OCI-LY3 (cell line): ENCODE data around the gene TSC22D3.

Experiments
- H2AFZ ChIP-seq: fragments of 200-600, 300-600 bp; shearing (Covaris generic); 2 replicates; pipeline ENCODE4 v1.6.0; 2014; ENCODE audit warnings: antibody characterized with exemption, low read depth, low read length
- H3K27ac ChIP-seq: fragments of 200-600, 300-600 bp; sonication (generic); 2 replicates; pipeline ENCODE4 v1.5.1; 2014; ENCODE audit warnings: mild to moderate bottlenecking, low read length, moderate library complexity, mixed read lengths
- H3K27me3 ChIP-seq: fragments of 200-600, 300-600 bp; sonication (generic); 2 replicates; pipeline ENCODE4 v1.6.1; 2014; ENCODE audit warnings: low read depth, low read length, mixed read lengths
- H3K36me3 ChIP-seq: fragments of 200-600, 300-600 bp; sonication (generic); replicated peaks from 2 replicates; pipeline ENCODE3; 2014; ENCODE audit warnings: low read depth, low read length, mixed read lengths
- H3K4me1 ChIP-seq: fragments of 300-600, 200-600 bp; sonication (generic); 2 replicates; pipeline ENCODE4 v1.6.1; 2014; ENCODE audit warnings: low read length, mixed read lengths
- H3K4me2 ChIP-seq: fragments of 200-600, 300-600 bp; sonication (generic); 2 replicates; pipeline ENCODE4 v1.6.1; 2014; ENCODE audit warnings: low read length, mixed read lengths
- H3K4me3 ChIP-seq: fragments of 300-600, 200-600 bp; sonication (generic); 2 replicates; pipeline ENCODE4 v1.5.1; 2014; ENCODE audit warnings: antibody characterized with exemption, mild to moderate bottlenecking, low read length, moderate library complexity
- H3K79me2 ChIP-seq: fragments of 300-600, 200-600 bp; shearing (Covaris generic); 2 replicates; pipeline ENCODE4 v1.6.1; 2014; ENCODE audit warnings: mild to moderate bottlenecking, low read length, mixed read lengths
- H3K9ac ChIP-seq: fragments of 300-600, 200-600 bp; shearing (Covaris generic); 2 replicates; pipeline ENCODE4 v1.6.0; 2014; ENCODE audit warnings: mild to moderate bottlenecking, low read length, moderate library complexity
- H3K9me3 ChIP-seq: fragments of 200-600, 300-600 bp; shearing (Covaris generic); 2 replicates; pipeline ENCODE4 v1.6.1; 2014; ENCODE audit warnings: low read length, mixed read lengths; ENCODE audit not compliant: insufficient read depth
- H4K20me1 ChIP-seq: fragments of 200-600, 300-600 bp; sonication (generic); 2 replicates; pipeline ENCODE4 v1.6.1; 2016; ENCODE audit warnings: low read length, mixed read lengths; ENCODE audit not compliant: insufficient read depth
- EZH2phosphoT487 ChIP-seq: fragments of 200-600 bp; shearing (Covaris generic); IDR thresholded peaks from 2 replicates; pipeline ENCODE4 v1.6.1; 2018; ENCODE audit warnings: antibody characterized with exemption, mixed run types, low read depth
- TF ChIP-seq, protein P1 (sequence below): fragments of 200-600, 300-600 bp; sonication (generic); IDR thresholded peaks from 2 replicates; pipeline ENCODE4 v1.5.1; 2014; ENCODE audit warnings: antibody characterized with exemption, low read length, low read depth

Gene TSC22D3

DNA sequence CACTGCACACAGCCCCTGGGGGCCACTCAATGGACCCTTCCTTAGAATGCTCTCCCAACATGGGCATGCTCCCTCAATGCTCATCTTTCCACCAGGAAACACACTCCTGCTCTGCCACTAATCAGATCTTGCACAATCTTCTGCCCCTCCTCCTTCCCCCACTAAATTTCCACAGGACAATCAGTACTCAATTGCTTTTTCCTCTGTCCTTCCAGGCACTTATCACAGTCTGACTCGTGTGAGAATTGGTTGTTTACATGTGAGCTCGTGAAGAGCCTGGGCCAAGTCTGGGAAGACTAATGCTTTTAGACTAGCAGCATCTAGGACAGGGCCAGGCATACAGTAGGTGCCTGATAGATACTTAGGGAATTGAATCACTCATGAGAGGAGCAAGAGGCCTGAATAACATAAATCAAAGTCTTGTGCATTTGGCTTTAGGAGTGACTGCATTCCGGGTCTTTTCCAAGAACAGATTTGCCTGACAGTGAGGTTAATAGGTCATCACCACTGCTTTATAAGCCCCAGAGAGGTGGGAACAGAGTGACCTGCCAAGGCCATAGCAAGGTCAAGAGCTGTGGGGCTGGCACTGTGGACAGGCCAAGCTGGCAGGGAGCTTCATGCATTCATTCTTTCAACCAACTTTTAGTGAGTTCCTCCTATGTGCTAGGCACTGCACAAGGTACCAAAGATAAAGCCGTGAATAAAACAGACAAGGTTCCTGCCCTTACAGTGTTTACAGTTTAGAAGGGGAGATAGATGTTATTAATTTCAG is 92.3 kb downstream of the TSC22D3 start:
- Histone ChIP-seq H2AFZ (no peak overlapping the region), H3K27ac (no peak overlapping the region), H3K9me3 (no peaks in the 10 kb centered on the region), H3K9ac (no peak overlapping the region), H3K4me2 (no peak overlapping the region), H3K4me1 (no peaks in the 10 kb centered on the region), H3K27me3 (peaks cover 4% of the 10 kb centered on the region; the same call in 1 of the 2 replicates), H3K4me3 (no peak overlapping the region), H3K79me2 (no peaks in the 10 kb centered on the region), H3K36me3 (no peaks in the 10 kb centered on the region), H4K20me1 (no peaks in the 10 kb centered on the region)
- TF ChIP-seq EZH2phosphoT487: no peak
- TF ChIP-seq, protein P1, sequence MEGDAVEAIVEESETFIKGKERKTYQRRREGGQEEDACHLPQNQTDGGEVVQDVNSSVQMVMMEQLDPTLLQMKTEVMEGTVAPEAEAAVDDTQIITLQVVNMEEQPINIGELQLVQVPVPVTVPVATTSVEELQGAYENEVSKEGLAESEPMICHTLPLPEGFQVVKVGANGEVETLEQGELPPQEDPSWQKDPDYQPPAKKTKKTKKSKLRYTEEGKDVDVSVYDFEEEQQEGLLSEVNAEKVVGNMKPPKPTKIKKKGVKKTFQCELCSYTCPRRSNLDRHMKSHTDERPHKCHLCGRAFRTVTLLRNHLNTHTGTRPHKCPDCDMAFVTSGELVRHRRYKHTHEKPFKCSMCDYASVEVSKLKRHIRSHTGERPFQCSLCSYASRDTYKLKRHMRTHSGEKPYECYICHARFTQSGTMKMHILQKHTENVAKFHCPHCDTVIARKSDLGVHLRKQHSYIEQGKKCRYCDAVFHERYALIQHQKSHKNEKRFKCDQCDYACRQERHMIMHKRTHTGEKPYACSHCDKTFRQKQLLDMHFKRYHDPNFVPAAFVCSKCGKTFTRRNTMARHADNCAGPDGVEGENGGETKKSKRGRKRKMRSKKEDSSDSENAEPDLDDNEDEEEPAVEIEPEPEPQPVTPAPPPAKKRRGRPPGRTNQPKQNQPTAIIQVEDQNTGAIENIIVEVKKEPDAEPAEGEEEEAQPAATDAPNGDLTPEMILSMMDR: no peak

DNA sequence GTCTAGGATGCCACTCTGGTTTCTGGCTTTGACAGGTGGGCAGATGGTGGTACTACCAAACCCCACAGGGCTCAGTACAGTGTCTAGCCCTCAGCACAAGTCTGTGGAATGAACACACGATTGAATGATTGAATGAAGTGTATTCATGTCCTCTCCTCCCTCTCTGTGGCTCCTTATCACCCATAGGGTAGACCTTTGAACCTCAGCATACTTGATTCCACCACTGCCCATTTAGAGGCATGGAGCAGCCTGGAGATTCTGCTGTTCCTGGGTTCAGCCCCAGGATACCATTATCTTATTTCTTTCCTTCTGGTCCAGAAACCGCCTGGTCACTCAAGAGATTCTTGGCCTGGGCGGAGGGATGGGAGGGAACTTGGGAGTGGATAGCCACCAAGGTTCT is 93.3 kb downstream of the TSC22D3 start:
- Histone ChIP-seq H3K9ac (no peak overlapping the region), H3K4me3 (no peak overlapping the region), H4K20me1 (no peaks in the 10 kb centered on the region), H3K79me2 (no peaks in the 10 kb centered on the region), H3K9me3 (no peaks in the 10 kb centered on the region), H3K4me1 (no peaks in the 10 kb centered on the region), H3K4me2 (no peak overlapping the region), H3K36me3 (no peaks in the 10 kb centered on the region), H3K27ac (no peak overlapping the region), H3K27me3 (peaks cover 4% of the 10 kb centered on the region; the same call in 1 of the 2 replicates), H2AFZ (no peak overlapping the region)
- TF ChIP-seq, protein P1: no peak
- no peak for TF ChIP-seq EZH2phosphoT487

DNA sequence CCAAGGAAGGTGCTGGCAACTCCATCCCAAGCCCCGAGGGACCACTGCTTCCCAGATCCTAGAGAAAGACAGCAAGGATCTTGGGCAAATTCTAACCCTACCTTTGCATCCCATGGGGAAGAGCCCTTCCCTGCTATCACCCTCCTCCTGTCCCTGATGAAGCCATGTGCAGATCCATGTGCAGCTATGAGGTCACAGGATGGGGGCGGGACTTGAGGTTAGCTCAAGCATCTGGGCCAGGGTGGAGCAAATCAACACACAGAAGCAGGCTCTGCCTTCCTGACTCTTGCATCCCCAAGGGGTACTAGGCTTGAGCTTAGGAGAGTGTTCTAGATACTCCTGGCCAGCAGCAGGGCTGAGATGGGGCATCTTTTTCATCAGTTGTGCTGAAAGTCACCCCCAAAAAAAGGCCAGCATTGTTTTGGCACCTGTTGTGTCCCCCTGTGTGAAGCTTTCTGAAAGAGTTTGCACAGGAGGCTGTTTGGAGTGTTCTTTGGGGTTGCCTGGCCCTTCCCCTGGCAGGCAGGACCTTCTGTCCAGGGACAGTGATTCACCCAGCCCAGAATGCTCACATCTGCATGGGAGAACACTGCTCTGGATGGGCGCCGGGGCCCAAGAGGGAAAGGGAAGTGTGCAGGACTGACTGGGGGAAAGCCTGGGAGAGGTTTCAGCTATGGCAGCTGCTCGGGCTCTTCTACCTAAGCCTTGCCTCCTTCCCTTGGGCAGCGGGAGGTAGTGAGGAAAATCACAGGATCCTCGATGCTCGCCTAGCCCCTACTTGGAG is 96.4 kb downstream of the TSC22D3 start:
- Histone ChIP-seq H4K20me1 (no peaks in the 10 kb centered on the region), H3K4me3 (no peak overlapping the region), H3K4me2 (no peak overlapping the region), H3K9me3 (no peaks in the 10 kb centered on the region), H3K79me2 (no peaks in the 10 kb centered on the region), H2AFZ (no peak overlapping the region), H3K27me3 (peaks cover 17% of the 10 kb centered on the region), H3K27ac (no peak overlapping the region), H3K36me3 (no peaks in the 10 kb centered on the region), H3K9ac (no peak overlapping the region), H3K4me1 (peaks cover 10% of the 10 kb centered on the region)
- no peak for TF ChIP-seq EZH2phosphoT487
- TF ChIP-seq, protein P1: no peak

DNA sequence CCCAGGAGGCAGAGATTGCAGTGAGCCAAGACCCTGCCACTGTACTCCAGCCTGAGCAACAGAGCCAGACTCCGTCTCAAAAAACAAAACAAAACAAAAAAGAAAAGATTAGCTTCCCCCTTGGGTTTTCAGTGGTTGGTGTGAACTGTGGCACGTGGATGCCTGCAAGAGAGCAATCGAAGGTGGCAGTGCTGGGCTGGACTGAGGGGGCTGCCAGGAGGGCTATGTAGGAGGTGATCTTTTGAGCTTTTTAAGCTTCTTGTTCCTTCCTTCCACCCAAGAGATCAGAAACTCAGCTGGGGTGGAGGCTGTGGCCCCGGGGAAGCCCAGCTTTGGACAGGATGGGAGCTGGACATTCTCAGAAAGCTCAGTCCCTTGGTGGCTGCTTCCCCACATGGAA is 97.7 kb downstream of the TSC22D3 start:
- no peaks in the 10 kb centered on the region for H3K79me2 ChIP-seq
- no peak overlapping the region for H3K4me2 ChIP-seq
- peaks cover 17% of the 10 kb centered on the region for H3K27me3 ChIP-seq
- TF ChIP-seq, protein P1: no peak
- TF ChIP-seq EZH2phosphoT487: no peak
- no peaks in the 10 kb centered on the region for H4K20me1 ChIP-seq
- no peaks in the 10 kb centered on the region for H3K36me3 ChIP-seq
- no peak overlapping the region for H3K4me3 ChIP-seq
- H3K9me3 ChIP-seq: no peaks in the 10 kb centered on the region
- H3K27ac ChIP-seq: no peak overlapping the region
- peaks cover 22% of the 10 kb centered on the region for H3K4me1 ChIP-seq
- H2AFZ ChIP-seq: no peak overlapping the region
- no peak overlapping the region for H3K9ac ChIP-seq
